Measurements from ENCODE around the gene MED12L. TPM values are rescaled to one million over a fixed set of nuclear protein-coding genes. Genes with fewer than 3 reads are reported as not detected.

Gene MED12L
- total and polyA plus RNA-seq, 10 of the 15 experiments (the other 5 are each of a cell fraction or from before 2014, with no cell fraction given): 0.01 to 0.06 (median 0.03) TPM; not detected in 2

GRCh38 chr3:151300539-151300938 is 215.1 kb downstream of the MED12L start:
- in situ Hi-C loops (cut with MboI): no loop called here
- CTCF ChIA-PET: interaction anchor here (0.6 kb wide), 1 partner anchor 73 kb away, joined by 3 read pairs; no protein-coding TSS in a partner anchor
- FAIRE-seq: no peak

More at GRCh38 chr3:151300539-151300938, 215.1 kb downstream of the MED12L start:
- Histone ChIP-seq H3K27me3 (replicated peaks in 1 of 2; ENCODE audit: control insufficient read depth in 2 of 2, insufficient read depth in 2 of 2, low read length in 1 of 2) (peaks cover 0 to 2% of the 10 kb centered on the region in 2 experiments; a peak in 1 of 4 replicates), H3K4me2 (ENCODE audit: control insufficient read depth, insufficient read depth) (no peak overlapping the region), H2AFZ (ENCODE audit: control insufficient read depth, low read depth, low read length) (no peak overlapping the region), H3K36me3 (ENCODE audit: control insufficient read depth in 2 of 2, insufficient read depth in 2 of 2, low read length in 1 of 2) (no peaks in the 10 kb centered on the region), H4K20me1 (ENCODE audit: control insufficient read depth, insufficient read depth) (no peaks in the 10 kb centered on the region), H3K9me3 (replicated peaks; ENCODE audit: control insufficient read depth, insufficient read depth, low read length) (no peaks in the 10 kb centered on the region), H3K4me1 (ENCODE audit: control insufficient read depth, insufficient read depth, low read length) (no peaks in the 10 kb centered on the region), H3K27ac (ENCODE audit: control insufficient read depth, insufficient read depth) (no peak overlapping the region), H3K79me2 (ENCODE audit: control insufficient read depth, insufficient read depth, low read length) (no peaks in the 10 kb centered on the region), H3K4me3 (no peak overlapping the region), H3K9ac (ENCODE audit: control insufficient read depth, insufficient read depth, low read length) (no peak overlapping the region)
- intact Hi-C loops (cut with micrococcal nuclease; ENCODE audit: unreplicated experiment): no loop called here
- no peak for TF ChIP-seq ATF7 (IDR thresholded peaks at IDR 0.05; ENCODE audit: low read depth)
- no peak for TF ChIP-seq SUZ12 (IDR thresholded peaks at IDR 0.05; ENCODE audit: unreplicated experiment)
- TF ChIP-seq, protein P1, sequence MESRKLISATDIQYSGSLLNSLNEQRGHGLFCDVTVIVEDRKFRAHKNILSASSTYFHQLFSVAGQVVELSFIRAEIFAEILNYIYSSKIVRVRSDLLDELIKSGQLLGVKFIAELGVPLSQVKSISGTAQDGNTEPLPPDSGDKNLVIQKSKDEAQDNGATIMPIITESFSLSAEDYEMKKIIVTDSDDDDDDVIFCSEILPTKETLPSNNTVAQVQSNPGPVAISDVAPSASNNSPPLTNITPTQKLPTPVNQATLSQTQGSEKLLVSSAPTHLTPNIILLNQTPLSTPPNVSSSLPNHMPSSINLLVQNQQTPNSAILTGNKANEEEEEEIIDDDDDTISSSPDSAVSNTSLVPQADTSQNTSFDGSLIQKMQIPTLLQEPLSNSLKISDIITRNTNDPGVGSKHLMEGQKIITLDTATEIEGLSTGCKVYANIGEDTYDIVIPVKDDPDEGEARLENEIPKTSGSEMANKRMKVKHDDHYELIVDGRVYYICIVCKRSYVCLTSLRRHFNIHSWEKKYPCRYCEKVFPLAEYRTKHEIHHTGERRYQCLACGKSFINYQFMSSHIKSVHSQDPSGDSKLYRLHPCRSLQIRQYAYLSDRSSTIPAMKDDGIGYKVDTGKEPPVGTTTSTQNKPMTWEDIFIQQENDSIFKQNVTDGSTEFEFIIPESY (IDR thresholded peaks at IDR 0.05): no peak
- no peak for TF ChIP-seq WRNIP1 (IDR thresholded peaks at IDR 0.05; ENCODE audit: borderline replicate concordance, low read depth, low read length)
- TF ChIP-seq TBL1XR1 (IDR thresholded peaks at IDR 0.05; ENCODE audit: low read depth, low read length): no peak
- no peak for TF ChIP-seq HCFC1 (IDR thresholded peaks at IDR 0.05; ENCODE audit: low read length)
- no peak for TF ChIP-seq SP1 (IDR thresholded peaks at IDR 0.05; ENCODE audit: low read depth, low read length)
- no peak for TF ChIP-seq NKRF (conservative IDR thresholded peaks at IDR 0.05)
- TF ChIP-seq EED (IDR thresholded peaks at IDR 0.05; ENCODE audit: low read depth): no peak
- TF ChIP-seq SREBF2 (IDR thresholded peaks at IDR 0.05; ENCODE audit: low read length): no peak
- TF ChIP-seq, protein P2, sequence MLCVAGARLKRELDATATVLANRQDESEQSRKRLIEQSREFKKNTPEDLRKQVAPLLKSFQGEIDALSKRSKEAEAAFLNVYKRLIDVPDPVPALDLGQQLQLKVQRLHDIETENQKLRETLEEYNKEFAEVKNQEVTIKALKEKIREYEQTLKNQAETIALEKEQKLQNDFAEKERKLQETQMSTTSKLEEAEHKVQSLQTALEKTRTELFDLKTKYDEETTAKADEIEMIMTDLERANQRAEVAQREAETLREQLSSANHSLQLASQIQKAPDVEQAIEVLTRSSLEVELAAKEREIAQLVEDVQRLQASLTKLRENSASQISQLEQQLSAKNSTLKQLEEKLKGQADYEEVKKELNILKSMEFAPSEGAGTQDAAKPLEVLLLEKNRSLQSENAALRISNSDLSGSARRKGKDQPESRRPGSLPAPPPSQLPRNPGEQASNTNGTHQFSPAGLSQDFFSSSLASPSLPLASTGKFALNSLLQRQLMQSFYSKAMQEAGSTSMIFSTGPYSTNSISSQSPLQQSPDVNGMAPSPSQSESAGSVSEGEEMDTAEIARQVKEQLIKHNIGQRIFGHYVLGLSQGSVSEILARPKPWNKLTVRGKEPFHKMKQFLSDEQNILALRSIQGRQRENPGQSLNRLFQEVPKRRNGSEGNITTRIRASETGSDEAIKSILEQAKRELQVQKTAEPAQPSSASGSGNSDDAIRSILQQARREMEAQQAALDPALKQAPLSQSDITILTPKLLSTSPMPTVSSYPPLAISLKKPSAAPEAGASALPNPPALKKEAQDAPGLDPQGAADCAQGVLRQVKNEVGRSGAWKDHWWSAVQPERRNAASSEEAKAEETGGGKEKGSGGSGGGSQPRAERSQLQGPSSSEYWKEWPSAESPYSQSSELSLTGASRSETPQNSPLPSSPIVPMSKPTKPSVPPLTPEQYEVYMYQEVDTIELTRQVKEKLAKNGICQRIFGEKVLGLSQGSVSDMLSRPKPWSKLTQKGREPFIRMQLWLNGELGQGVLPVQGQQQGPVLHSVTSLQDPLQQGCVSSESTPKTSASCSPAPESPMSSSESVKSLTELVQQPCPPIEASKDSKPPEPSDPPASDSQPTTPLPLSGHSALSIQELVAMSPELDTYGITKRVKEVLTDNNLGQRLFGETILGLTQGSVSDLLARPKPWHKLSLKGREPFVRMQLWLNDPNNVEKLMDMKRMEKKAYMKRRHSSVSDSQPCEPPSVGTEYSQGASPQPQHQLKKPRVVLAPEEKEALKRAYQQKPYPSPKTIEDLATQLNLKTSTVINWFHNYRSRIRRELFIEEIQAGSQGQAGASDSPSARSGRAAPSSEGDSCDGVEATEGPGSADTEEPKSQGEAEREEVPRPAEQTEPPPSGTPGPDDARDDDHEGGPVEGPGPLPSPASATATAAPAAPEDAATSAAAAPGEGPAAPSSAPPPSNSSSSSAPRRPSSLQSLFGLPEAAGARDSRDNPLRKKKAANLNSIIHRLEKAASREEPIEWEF (IDR thresholded peaks at IDR 0.05; ENCODE audit: insufficient replicate concordance, low read depth, low read length): no peak
- no peak for TF ChIP-seq RUNX3 (IDR thresholded peaks at IDR 0.05; ENCODE audit: low read length)
- TF ChIP-seq PAX8 (IDR thresholded peaks at IDR 0.05): no peak
- TF ChIP-seq POLR2AphosphoS2 (IDR thresholded peaks at IDR 0.05; ENCODE audit: low read depth, low read length): no peak
- TF ChIP-seq RFX5 (IDR thresholded peaks at IDR 0.05; ENCODE audit: low read depth, low read length): no peak
- DNase-seq (ENCODE audit: low read depth, low spot score): no peak
- POLR2A ChIA-PET: no interaction called here
- no peak for ATAC-seq
- RAD21 ChIA-PET (ENCODE audit: unreplicated experiment): no interaction called here
- no TSS peak for BruUV-seq (replicated peaks)
- SMC1A ChIA-PET (ENCODE audit: uncharacterized antibody, unreplicated experiment): no interaction called here
- 36% methylated on average over 1 of the region's 1 CpG for WGBS (ENCODE audit: insufficient coverage, insufficient replicate concordance, low lambda C conversion rate, missing lambda C conversion rate)

Measured in GM12878 (cell line).